ENCODE data around the gene RBM5. TPM values are rescaled to one million over a fixed set of nuclear protein-coding genes. Genes with fewer than 3 reads are reported as not detected.

RBM5 gene
- total RNA-seq, 1 donor from 2014 or later, result 213 TPM

- Mint-ChIP-seq H3K9me3 (ENCODE audit: unreplicated experiment) (no peaks in the 10 kb centered on the region), H3K27me3 (ENCODE audit: unreplicated experiment) (no peaks in the 10 kb centered on the region), H3K27ac (ENCODE audit: unreplicated experiment) (no peak overlapping the region), H3K4me3 (ENCODE audit: unreplicated experiment) (no peak overlapping the region), H3K4me1 (ENCODE audit: unreplicated experiment) (peaks cover 11% of the 10 kb centered on the region), H3K36me3 (ENCODE audit: unreplicated experiment) (peaks cover 65% of the 10 kb centered on the region)
- DNase-seq (ENCODE audit: extremely low spot score, unreplicated experiment), result no peak
- no peak for TF ChIP-seq CTCF (IDR thresholded peaks at IDR 0.05)
These were observed 6.8 kb downstream of the RBM5 start for GRCh38 chr3:50095352-50095998.

GRCh38 chr3:50100386-50100785 is 11.7 kb downstream of the RBM5 start:
- no peak for TF ChIP-seq CTCF (IDR thresholded peaks at IDR 0.05)
- no peak for DNase-seq (ENCODE audit: extremely low spot score, unreplicated experiment)

GRCh38 chr3:50100956-50101845 is 12.5 kb downstream of the RBM5 start:
- H3K9me3 Mint-ChIP-seq (ENCODE audit: unreplicated experiment), result no peaks in the 10 kb centered on the region
- no peak for DNase-seq (ENCODE audit: extremely low spot score, unreplicated experiment)
- H3K4me3 Mint-ChIP-seq (ENCODE audit: unreplicated experiment), result no peak overlapping the region
- no peaks in the 10 kb centered on the region for H3K27me3 Mint-ChIP-seq (ENCODE audit: unreplicated experiment)
- no peaks in the 10 kb centered on the region for H3K4me1 Mint-ChIP-seq (ENCODE audit: unreplicated experiment)
- no peak overlapping the region for H3K27ac Mint-ChIP-seq (ENCODE audit: unreplicated experiment)
- TF ChIP-seq CTCF (IDR thresholded peaks at IDR 0.05), result no peak
- peaks cover 57% of the 10 kb centered on the region for H3K36me3 Mint-ChIP-seq (ENCODE audit: unreplicated experiment)

More at GRCh38 chr3:50100386-50100785, 11.7 kb downstream of the RBM5 start:
- Mint-ChIP-seq H3K4me1 (ENCODE audit: unreplicated experiment) (no peaks in the 10 kb centered on the region), H3K4me3 (ENCODE audit: unreplicated experiment) (no peak overlapping the region), H3K9me3 (ENCODE audit: unreplicated experiment) (no peaks in the 10 kb centered on the region), H3K27me3 (ENCODE audit: unreplicated experiment) (no peaks in the 10 kb centered on the region), H3K36me3 (ENCODE audit: unreplicated experiment) (peaks cover 62% of the 10 kb centered on the region), H3K27ac (ENCODE audit: unreplicated experiment) (no peak overlapping the region)

GRCh38 chr3:50102558-50102957 is 13.8 kb downstream of the RBM5 start:
- Mint-ChIP-seq H3K27ac (ENCODE audit: unreplicated experiment) (no peak overlapping the region), H3K27me3 (ENCODE audit: unreplicated experiment) (no peaks in the 10 kb centered on the region), H3K4me1 (ENCODE audit: unreplicated experiment) (no peaks in the 10 kb centered on the region), H3K9me3 (ENCODE audit: unreplicated experiment) (no peaks in the 10 kb centered on the region), H3K4me3 (ENCODE audit: unreplicated experiment) (no peak overlapping the region), H3K36me3 (ENCODE audit: unreplicated experiment) (peaks cover 60% of the 10 kb centered on the region)
- TF ChIP-seq CTCF (IDR thresholded peaks at IDR 0.05), result no peak
- DNase-seq (ENCODE audit: extremely low spot score, unreplicated experiment), result no peak

GRCh38 chr3:50111757-50112156 is 23.0 kb downstream of the RBM5 start:
- Mint-ChIP-seq H3K4me1 (ENCODE audit: unreplicated experiment) (no peaks in the 10 kb centered on the region), H3K4me3 (ENCODE audit: unreplicated experiment) (no peak overlapping the region), H3K27ac (ENCODE audit: unreplicated experiment) (no peak overlapping the region), H3K36me3 (ENCODE audit: unreplicated experiment) (peaks cover 73% of the 10 kb centered on the region), H3K9me3 (ENCODE audit: unreplicated experiment) (no peaks in the 10 kb centered on the region), H3K27me3 (ENCODE audit: unreplicated experiment) (no peaks in the 10 kb centered on the region)
- no peak for TF ChIP-seq CTCF (IDR thresholded peaks at IDR 0.05)
- DNase-seq (ENCODE audit: extremely low spot score, unreplicated experiment), result no peak
